ENCODE measurements around the gene AP4S1.
"Not testable (repeated sequence)": the region's sequence is repeated elsewhere in the genome, so short reads cannot be mapped to it uniquely, and the experiment has no call there.

Gene AP4S1

DNA sequence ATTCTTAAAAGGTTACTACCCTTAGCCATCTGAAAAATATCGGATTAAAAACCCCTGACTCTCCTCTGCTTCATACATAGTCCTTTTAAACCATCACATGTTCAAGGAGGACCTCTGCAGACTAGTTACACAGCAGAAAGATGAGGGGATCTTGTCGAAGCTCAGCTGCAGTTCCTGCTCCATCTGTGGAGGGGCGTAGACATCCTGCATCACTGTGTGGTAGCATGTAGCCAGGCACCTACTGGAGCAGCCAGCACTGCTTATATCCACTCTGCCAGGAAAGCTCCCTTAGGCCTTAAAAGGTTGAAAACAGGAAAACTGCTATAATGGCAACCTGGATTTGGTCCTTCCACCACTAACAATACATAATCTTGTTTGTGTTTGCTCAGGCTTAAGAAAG is 58.3 kb downstream of the AP4S1 start:
- DNase-seq (ENCODE audit: low read depth in 1 of 2, low spot score in 1 of 2) = no peak

DNA sequence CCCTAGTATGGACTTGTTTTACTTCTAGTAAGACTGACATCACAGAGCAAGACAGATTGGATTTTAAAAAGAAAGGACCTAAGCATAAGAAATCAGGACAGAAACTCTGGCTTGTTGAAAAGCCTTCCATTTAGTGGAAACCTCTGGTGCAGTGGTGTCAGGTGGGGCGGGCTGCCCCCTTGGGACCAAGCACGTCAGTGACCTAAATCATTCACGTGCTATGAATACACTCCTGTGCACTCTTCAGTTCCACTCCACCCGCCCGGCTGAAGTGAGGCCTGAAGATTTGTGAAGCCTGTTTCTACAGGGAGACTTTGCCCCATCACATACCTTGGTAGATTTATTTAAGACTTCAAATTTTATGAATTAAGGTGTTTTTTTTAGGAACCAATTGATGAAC is 58.9 kb downstream of the AP4S1 start:
- no peak for DNase-seq (ENCODE audit: low read depth in 1 of 2, low spot score in 1 of 2)

DNA sequence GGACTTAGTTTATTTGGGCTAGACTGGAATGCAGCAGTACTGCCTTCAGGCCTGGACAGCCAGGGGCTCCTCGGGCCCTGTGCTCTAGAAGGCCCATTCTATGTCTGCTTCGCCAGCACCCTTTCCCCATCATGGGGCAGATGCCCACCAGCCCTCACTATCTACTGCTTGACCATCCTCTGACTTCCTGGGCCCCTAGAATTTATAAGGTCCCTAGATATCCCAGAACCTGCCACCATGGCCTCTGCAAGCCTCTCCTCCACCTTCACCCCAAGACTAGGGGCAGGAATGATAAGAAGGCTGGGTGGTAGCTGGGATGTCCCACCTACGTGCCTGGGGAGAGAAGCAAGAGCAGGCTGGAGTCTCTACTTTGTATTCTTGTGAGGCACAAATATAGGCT is 59.6 kb downstream of the AP4S1 start:
- DNase-seq (ENCODE audit: low read depth in 1 of 2, low spot score in 1 of 2) = no peak

DNA sequence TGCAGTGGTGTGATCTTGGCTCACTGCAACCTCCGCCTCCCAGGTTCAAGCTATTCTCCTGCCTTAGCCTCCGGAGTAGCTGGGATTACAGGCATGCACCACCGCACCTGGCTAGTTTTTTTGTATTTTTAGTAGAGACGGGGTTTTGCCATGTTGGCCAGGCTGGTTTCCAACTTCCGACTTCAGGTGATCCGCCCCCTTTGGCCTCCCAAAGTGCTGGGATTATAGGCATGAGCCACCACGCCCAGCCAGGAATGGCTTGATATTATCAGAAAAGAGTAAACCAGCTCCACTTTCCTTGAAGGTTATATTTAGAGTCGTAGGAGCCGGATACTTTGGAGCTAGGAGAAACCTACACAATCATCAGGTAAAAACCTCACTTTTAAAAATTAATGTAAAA is 61.0 kb downstream of the AP4S1 start:
- DNase-seq (ENCODE audit: low read depth in 1 of 2, low spot score in 1 of 2) = not testable (repeated sequence)

DNA sequence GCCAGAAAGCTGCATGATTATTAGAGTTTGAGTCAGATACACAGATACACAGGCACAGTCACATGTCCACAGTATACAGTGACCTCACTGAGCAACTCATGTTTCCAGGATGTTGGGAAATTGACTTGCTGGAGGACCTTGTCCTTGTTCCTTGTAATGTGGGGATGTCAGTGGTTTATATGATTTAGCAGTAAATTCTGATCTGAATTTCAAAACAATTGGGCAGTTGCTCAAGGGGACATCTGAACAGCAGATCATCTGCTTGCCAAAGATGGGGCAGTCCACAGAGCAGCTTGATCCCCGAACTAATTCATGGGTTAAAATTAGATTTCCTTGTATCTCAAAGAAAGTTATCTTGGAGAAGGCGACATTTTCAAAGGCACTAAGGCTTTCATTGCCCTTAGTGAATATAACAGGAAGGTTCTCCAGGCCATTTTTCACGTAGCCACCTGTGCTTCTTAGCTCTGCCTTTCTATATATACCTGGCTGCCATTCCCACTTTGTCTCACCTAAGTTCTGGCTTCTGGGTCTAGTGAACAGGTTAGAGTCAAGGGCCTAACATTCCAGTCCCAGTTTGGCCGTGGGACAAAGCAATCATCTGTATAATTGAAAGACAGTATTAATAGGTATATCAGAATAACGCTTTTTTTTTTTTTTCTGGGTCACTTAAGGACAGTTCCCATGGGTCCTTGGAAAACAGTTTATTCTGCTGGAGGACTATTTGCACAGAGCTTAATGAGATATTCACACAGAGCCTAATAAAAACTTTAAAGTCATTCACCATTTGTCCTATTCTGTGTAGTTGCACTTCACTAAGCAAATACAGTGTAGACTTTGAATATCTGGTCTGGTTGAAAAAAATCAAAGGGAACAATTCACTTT is 65.7 kb downstream of the AP4S1 start:
- no peak for DNase-seq (ENCODE audit: low read depth in 1 of 2, low spot score in 1 of 2)

DNA sequence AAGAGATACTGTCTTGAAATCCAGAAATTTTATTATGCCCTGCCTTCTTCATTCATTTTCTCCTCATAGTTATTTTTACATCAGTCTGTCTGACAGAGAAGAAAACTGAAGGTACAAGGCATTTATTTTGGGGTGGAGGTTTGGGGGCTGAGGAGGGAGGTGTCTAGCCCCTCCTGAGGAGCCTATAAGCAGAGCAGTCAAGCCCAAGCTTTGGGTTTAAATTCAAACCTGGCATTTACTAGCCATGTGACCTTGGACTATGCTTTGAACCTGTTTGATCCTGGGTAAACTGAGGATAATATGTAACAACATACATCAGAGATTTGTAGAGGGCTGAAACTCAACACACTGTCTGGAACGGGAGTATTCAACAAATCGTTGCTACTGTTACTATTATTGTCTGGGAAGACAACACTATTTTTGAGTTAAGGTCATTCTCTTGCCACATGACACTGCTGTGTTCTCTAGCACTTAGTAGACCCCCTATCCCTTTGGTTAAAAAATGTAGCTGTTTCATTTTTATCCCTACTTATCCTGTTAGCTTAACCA is 66.8 kb downstream of the AP4S1 start:
- no peak for DNase-seq (ENCODE audit: low read depth in 1 of 2, low spot score in 1 of 2)

DNA sequence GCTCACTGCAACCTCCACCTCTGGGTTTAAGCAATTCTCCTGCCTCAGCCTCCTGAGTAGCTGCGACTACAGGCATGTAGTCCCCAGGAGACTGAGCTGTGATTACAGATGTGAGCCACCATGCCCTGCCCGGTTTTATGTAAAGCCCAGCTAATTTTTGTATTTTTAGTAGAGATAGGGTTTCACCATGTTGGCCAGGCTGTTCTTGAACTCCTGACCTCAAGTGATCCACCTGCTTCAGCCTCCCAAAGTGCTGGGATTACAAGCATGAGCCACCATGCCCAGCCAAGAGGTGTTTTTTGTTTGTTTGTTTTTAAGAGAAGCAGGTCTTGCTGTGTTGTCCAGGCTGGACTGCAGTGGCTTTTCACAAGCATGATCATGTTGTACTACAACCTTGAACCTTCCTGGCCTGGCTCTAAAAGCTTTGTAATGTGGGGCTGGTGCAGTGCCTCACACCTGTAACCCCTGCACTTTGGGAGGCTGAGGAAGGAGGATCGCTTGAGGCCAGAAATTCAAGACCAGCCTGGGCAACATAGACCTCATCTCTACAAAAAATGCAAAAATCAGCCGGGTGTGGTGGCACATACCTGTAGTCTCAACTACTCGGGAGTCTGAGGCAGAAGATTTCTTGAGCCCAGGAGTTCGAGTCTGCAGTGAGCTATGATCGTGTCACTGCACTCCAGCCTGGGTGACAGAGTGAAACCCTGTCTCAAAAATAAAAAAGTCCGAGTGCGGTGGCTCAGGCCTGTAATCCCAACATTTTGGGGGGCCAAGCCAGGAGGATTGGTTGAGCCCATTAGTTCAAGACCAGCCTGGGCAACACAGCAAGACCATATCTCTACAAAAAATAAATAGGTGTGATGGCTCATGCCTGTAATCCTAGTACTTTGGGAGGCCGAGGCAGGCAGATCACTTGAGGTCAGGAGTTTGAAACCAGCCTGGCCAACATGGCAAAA is 68.7 kb downstream of the AP4S1 start:
- DNase-seq (ENCODE audit: low read depth in 1 of 2, low spot score in 1 of 2) = not testable (repeated sequence)

DNA sequence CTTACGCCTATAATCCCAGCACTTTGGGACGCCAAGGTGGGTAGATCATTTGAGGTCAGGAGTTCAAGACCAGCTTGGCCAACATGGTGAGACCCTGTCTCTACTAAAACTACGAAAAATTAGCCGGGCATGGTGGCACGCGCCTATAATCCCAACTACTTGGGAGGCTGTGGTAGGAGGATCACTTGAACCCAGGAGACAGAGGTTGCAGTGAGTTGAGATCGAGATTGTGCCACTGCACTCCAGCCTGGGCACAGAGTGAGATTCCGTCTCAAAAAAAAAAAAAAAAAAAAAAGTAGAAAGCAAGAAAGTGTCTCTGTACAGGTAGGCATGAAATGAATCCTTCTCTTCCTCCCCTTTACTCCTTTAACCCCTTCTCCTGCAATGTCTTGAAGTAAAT is 70.4 kb downstream of the AP4S1 start:
- DNase-seq (ENCODE audit: low read depth in 1 of 2, low spot score in 1 of 2) = not testable (repeated sequence)

DNA sequence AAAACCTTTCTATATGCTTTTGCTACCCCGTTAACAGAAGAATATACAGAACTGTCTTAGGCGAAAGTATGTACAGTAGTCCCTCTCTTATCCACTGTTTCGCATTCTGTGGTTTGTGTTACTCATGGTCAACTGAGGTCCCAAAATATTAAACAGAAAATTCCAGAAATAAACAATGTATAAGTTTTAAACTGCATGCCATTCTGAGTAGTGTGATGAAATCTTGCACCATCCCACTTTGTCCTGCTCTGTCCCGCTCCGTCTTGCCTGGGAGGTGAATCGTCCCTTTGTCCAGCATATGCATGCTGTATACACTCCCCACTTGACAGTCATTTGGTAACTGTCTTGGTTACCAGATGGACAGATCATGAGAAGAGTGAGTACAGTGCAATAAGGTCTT is 70.8 kb downstream of the AP4S1 start:
- DNase-seq (ENCODE audit: low read depth in 1 of 2, low spot score in 1 of 2) = no peak

DNA sequence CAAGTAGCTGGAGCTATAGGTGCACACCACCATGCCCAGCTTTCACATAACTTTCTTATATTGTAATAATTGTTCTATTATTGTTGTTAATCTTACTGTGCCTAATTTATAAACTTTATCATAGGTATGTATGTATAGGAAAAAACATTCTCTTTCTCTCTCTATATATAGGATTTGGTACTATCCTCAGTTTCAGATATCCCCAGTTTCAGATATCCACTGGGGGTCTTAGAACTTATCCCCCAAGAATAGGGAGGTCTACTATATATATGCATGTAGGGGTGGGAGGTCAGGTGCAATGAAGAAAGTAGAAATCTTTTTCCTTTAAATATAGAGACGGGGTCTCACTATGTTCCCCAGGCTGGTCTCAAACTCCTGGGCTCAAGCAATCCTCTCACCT is 71.6 kb downstream of the AP4S1 start:
- DNase-seq (ENCODE audit: low read depth in 1 of 2, low spot score in 1 of 2) = no peak

DNA sequence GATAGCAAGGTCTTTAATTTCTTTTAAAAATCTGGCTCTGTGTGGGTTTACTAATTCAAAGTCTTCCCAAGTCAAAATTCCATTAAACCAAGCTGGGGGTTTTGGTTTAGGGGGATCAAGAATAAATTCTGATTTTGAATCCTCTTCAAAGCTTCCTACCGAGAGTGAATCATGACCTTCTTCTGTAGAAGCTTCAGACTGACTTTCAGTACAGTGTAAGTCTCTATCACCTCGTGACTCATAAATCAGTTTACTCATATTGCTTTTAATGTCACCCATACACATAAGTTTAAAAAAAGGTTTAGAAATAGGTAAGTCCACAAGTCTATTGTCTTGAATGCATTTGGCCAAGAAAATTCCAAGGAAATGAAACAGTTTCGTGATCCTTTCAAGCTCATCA is 81.3 kb downstream of the AP4S1 start:
- DNase-seq (ENCODE audit: low read depth in 1 of 2, low spot score in 1 of 2) = no peak

DNA sequence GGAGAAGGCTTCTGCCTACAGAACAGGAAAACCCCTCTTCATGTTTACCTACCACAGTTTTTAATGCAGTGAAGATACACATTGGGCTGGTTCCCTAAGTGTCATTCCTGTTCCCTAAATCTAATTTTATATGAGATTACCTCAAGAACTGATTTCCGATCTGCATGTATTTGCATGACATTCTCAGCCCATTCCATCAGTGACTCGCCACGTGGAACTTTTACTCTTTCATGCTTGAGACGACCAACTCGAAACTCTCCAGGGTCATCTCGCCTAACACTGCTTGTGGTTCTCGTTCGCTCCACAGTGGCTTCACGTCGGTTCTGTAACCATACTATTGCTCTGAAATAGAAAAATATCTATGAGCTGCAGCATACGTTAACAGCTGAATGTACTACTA is 83.8 kb downstream of the AP4S1 start:
- no peak for DNase-seq (ENCODE audit: low read depth in 1 of 2, low spot score in 1 of 2)

DNA sequence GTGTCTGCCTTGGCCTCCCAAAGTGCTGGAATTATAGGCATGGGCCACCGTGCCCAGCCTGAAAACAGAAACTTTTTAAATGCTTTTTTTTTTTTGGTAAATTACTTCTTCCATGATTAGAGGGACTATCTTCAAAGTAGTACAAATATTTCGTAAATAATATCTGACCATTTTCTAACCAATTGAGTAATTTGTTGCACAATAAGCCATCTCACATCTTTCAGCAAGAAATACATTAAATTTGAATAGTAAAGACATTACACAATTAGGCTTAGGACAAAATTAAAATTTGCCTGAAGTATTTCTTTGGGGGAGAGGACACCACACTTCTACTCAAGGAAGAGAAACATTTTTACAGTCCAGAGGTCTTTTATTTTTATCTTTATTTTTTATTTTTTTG is 85.4 kb downstream of the AP4S1 start:
- no peak for DNase-seq (ENCODE audit: low read depth in 1 of 2, low spot score in 1 of 2)

DNA sequence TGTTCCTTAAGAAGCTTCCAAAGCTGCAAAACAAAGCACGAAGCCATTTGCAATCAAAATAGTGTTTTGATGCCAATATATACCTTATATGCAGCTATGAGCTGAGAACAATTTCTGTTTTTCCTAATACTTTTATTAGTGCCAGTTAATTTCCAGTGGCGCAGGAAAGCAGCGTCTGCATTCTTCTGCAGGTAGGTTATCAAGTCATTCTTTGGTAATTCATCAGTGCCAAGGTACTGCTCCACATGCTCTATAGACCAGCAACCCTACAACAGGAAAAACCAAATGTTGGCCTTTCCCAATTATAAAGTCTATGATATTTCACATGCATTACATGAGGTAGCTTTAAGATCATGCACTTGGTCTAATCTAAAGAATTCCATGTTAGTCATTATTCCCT is 88.3 kb downstream of the AP4S1 start:
- DNase-seq (ENCODE audit: low read depth in 1 of 2, low spot score in 1 of 2) = no peak

DNA sequence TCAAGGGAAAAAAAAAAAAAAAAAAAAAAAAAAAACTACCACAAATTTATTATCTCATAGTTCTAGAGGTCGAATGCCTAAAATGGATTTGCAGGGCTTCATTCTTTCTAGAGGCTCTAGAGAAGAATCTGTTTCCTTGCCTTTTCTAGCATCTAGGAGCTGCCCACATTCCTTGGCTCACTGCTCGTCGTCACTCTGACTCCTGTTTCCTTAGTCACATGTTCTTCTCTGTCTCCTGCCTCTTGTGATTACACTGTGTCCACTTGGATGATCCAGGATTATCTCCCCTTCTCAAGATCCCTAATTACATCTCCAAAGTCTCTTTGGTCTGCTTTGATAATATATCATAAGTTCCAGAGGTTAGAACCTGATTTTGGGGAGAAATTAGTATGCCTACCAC is 93.4 kb downstream of the AP4S1 start:
- no peak for DNase-seq (ENCODE audit: low read depth in 1 of 2, low spot score in 1 of 2)

DNA sequence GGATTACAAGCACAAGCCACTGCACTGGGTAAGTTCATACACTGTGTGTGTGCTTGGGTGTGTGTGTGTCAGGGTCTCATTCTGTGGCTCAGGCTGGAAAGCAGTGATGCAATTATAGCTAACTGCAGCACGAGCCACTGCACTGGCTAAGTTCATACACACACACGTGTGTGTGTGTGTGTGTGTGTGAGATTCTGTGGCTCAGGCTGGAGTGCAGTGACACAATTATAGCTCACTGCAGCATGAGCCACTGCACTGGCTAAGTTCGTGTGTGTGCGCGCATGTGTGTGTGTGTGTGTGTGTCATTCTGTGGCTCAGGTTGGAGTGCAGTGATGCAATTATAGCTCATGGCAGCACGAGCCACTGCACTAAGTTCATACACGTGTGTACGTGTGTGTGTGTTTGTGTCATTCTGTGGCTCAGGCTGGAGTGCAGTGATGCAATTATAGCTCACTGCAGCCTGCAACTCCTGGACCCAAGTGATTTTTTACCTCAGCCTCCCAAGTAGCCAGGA is 96.7 kb downstream of the AP4S1 start:
- DNase-seq (ENCODE audit: low read depth in 1 of 2, low spot score in 1 of 2) = no peak

DNA sequence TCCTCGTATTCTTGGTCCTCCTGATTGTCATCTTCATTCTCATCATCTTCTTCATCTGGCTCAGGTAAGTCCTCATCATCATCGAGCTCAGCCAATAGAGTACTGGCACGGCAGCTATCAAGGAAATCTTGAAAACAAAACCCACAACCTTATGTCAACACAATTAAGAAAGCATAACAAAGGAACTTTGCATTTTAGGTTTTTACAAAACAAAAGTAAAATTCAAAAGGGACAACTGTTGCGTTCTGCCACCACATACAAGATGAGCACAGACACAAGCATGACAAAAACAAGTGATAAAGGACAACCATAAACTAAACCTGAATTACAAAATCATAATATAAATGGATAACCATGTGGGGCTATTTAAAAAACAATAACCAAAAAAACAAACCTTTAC is 97.5 kb downstream of the AP4S1 start:
- DNase-seq (ENCODE audit: low read depth in 1 of 2, low spot score in 1 of 2) = no peak

DNA sequence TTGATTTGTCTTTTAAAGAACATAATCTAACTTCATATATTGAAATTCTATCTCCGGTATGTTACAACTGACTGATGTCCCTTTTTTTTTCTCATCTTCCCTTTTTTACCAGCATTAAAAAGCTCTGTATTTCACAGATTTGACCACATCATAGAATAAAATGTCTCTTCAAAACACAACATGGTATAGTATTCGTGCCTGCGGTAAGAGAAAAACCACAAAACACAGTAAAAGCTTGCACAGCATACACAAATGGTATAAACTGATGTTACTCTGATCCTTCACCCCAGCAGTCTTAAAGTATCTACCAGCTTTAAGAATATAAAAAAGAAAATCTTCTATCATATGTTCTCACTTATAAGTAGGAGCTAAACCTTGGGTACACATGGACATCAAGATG is 98.7 kb downstream of the AP4S1 start:
- DNase-seq (ENCODE audit: low read depth in 1 of 2, low spot score in 1 of 2) = no peak

DNA sequence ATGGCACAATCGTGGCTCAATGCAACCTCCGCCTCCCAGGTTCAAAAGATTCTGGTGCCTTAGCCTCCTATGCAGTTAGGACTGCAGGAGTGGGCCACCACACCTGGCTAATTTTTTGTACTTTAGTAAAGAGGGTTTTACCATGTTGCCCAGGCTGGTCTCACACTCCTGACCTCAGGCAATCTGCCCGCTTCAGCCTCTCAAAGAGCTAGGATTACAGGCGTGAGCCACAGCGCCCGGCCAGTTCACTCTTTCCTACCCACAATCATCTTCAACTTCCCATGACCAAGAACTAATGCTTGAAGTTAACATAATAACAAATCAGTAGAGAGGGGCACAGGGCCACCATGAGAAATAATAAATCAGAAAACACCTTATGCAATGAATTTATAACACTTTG is 99.8 kb downstream of the AP4S1 start:
- DNase-seq (ENCODE audit: low read depth in 1 of 2, low spot score in 1 of 2) = no peak

DNA sequence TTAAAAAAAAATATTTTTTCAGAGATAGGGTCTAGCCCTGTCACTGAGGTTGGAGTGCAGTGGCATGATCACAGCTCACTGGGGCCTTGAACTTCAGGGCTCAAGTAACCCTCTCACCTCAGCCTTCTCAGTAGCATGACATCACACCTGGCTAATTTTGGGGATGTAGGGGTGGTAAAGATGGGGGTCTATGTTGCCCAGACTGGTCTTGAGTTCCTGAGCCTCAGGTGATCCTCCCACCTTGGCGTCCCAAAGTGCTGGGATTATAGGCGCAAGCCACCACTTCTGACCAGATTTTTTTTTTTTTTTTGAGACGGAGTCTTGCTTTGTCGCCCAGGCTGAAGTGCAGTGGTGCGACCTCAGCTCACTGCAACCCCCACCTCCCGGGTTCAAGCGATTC is 101.2 kb downstream of the AP4S1 start:
- no peak for DNase-seq (ENCODE audit: low read depth in 1 of 2, low spot score in 1 of 2)

DNA sequence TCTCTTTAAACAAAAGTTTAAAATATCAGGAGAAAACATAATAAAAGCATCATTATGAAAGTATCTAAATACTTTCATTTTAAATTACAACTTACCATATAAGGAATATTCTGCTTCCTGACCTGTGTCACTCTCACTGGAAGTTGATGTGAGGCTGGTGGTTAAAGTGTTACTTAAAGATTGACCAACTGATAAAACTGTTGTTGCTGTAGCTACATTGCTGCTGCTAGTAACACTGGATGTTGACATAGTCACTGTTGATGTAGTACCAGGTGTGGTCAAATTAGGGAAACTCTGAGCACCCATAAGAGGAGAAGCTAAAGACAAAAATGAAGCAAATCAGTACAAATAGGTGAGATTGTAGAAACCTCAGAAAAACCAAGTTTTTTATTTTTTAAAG is 102.2 kb downstream of the AP4S1 start:
- DNase-seq (ENCODE audit: low read depth in 1 of 2, low spot score in 1 of 2) = no peak
